ENCODE results near the gene RLF.

GRCh38 chr1:40162753-40163441, 1.7 kb downstream of the RLF start:
- TF ChIP-seq POLR2AphosphoS5 (IDR thresholded peaks at IDR 0.05; ENCODE audit: low read depth, low read length): no peak
- no peak for TF ChIP-seq TAF1 (IDR thresholded peaks at IDR 0.05; ENCODE audit: low read depth, low read length)
- no peak for TF ChIP-seq POLR2A (IDR thresholded peaks at IDR 0.05; ENCODE audit: low read depth, low read length)
